Stromal cell of bone marrow (primary cell): ENCODE measurements around the gene VWA1.
"Not testable (repeated sequence)": the region's sequence is repeated elsewhere in the genome, so short reads cannot be mapped to it uniquely, and the experiment has no call there.

Experiments
- DNase-seq: peaks from one replicate; pipeline ENCODE4 v3.0.0-alpha.2; 2012; ENCODE audit warnings: low read depth

Gene VWA1

GRCh38 chr1:1402901-1403392 lies 32.5 kb upstream of the VWA1 start:
- DNase-seq: not testable (repeated sequence)

DNA sequence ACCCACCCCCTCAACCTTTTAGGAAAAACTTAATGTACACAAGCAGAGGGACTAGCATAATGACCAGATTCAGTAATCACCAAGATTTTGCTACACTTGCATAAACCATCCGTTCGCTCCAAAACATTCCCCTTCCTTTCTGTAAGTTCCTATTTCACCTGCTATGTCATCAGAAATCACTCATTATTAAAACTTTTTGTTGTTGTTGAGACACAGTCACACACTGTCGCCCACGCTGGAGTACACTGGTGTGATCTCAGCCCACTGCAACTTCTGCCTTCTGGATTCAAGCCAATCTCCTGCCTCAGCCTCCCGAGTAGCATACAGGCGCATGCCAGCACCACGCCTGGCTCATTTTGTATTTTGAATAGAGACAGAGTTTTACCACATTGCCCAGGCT lies 31.8 kb upstream of the VWA1 start:
- no peak for DNase-seq

- no peak for DNase-seq
Measured at GRCh38 chr1:1406101-1406820, 29.2 kb upstream of the VWA1 start.

DNA sequence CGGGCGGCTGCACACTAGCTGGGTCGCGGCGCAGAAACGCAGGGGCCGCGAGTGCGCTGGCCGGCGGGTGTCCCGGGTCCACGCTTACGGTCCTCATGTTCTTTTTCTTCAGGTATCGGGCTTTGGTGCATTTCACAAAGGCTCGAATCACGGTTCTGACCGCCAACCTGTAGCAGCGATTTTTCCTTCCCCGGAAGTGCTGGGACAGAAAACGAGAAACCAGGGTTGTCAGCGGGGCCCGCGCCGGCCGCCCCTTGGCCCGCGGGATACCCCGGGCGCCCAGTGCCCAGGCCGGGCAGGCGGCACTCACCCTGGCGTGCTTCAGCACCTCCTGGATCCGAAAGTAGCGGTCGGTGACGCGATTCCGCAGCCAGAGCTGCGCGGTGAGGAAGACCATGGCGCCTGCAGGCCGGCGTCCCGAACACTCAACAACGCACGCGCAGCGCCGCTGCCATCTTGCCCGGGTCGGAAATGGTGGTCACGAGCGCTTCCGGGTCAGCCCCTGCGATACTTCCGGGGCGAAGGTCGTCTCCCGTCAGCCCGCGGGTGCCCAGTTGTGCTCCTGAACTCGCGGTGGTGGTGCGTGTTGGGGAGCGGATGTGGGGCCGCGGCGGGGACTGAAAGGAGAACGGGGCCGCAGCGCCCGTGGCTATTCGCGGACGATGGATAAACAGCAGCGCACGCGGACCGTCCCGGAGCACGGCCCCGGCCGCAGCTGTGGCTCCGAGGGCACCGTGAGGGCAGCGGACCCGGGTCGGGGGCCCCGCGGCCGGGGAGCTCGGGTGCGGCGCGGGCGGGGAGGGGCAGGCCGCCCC lies 28.5 kb upstream of the VWA1 start, which contains the start of gene MRPL20:
Gene MRPL20, minus strand, starts transcription at position 473 of the 815 bp plus-strand sequence. Its CDS starts 76 bp downstream, at position 397.
- peak; percentile 82 for DNase-seq

DNA sequence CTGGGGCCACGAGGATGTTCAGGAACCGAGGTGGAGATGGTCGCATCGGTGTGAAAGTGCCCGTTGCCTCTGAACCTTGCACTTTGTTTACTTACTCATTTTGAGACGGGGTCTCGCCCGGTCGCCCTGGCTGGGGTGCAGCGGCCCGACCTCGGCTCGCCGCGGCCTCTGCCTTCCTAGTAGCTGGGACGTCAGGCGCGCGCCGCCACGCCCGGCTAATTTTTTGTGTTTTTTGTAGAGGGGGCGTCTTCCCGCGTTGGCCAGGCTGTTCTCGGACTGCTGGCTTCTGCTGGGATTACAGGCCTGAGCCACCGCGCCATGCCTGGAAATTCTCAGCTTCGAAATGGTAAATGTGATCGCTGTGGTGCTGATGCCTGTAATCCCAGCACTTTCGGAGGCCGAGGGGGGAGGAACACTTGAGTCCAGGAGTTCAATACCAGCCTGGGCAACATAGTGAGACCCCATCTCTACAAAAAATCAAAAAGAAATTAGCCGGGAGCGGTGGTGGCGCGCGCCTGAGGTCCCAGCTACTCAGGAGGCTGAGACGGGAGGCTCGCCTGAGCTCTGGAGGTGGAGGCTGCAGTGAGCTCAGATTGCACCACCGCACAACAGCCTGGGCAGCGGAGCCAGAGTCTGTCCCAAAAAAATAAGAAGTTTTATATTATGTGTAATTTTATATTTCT lies 27.7 kb upstream of the VWA1 start:
- DNase-seq: no peak

- DNase-seq: not testable (repeated sequence)
Measured at GRCh38 chr1:1410238-1410637, 25.3 kb upstream of the VWA1 start.

GRCh38 chr1:1411626-1412025 lies 23.9 kb upstream of the VWA1 start:
- no peak for DNase-seq

DNA sequence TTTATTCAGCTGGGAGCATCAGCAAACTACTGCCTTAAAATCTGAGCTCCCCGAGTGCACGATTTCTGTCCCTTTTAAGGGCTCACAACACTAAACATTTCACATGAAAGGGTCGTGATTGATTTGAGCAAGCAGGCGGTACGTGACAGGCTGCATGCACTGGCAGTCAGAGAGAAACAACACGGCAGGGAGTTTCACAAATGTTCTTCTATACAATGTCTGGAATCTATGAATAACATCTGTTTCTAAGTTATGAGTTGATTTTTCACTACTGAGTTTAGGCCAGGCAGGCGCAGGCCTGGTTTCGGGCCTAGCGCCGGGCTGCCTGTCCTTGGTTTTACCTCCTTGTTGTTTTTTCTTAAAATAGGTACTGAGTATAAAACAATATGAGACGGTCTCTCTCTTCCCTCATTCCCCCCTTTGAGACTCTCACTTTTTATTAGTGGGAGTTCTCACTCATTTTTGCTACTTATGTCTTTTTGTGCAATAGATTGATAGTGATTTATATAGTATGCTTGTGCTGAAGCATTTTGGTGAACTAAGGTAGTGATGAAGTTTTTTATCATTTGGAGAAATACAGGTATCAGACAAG lies 23.1 kb upstream of the VWA1 start:
- DNase-seq: not testable (repeated sequence)

GRCh38 chr1:1415751-1416150 lies 19.7 kb upstream of the VWA1 start:
- no peak for DNase-seq

GRCh38 chr1:1417396-1417795 lies 18.1 kb upstream of the VWA1 start:
- DNase-seq: not testable (repeated sequence)

DNA sequence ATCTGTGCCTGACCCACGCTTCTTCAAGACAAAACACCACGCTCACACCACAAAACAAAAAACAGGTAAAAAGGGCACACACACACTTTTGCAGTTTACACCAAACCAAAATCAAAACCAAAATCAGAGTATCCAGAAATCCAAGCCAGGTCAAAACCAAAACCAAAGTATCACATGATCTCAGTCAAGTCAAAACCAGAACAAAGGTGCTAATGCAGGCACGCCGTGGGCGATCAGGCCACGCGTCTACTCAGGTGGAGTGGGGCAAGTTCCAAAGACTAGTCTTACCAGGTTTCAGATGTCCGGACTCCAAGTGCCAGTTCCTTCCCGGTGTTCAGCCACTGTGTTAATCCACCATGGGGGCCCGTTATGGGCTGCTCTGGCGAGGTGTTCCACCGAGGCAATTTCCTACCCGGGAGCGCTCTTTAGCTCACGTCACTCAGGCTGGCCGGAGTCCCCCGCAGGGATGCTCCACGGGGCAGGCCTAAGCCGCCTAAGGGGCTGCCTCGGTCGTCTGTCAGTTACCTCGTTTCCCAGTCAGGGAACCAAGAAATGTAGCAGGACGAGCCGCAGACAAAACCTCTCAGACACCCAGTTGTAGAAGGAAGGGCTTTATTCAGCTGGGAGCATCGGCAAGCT lies 17.5 kb upstream of the VWA1 start:
- not testable (repeated sequence) for DNase-seq

DNA sequence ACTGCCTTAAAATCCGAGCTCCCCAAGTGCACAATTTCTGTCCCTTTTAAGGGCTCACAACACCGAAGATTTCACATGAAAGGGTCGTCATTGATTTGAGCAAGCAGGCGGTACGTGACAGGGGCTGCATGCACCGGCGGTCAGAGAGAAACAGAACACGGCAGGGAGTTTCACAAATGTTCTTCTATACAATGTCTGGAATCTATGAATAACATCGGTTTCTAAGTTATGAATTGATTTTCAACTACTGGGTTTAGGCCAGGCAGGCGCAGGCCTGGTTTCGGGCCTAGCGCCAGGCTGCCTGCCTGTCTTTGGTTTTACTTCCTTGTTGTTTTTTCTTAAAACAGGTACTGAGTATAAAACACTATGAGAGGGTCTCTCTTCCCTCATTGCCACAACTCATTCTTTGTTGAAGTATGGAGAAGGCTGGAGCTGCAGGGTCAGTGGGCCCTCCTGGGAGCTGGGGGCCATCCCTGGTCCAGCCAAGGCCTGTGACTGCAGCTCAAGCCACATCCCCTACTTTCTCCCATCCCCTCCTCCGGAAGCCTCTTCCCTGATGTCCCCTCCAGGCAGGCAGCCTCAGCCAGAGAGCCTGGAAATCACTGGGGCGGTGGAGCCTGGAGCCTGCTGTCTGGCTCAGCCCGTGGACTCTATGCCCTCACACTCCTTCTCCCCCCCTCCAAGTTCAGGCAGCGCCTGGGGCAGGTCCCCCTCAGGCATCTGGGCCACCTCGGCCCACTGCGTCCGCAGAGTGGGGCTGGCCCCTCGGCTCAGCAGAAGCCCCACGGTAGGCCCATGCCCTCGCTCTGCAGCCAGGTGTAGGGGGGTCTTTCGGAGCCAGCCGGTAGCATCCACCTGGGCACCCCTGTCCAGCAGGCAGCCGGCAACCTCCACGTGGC lies 16.8 kb upstream of the VWA1 start:
- no peak for DNase-seq

DNA sequence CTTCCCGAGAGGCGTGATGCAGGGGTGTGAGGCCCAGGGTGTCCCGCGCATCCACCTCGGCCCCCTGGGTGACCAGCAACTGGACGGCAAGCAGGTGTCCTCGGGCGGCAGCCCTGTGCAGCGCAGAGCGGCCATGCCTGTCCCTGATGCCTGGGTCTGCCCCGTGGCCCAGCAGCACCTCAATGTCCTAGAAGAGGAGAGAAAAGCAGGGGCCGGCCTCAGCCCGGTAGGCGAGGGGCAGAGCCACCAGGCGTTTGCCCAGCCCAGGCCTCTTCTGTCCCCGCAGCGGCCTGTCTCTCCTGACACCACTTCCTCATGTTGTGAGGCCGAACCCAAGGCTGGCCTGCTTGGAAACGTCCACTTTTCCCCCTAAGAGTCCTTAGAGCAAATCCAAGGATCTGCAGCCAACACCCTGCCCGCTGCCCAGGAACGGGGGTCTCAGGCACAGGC lies 16.1 kb upstream of the VWA1 start:
- DNase-seq: no peak

DNA sequence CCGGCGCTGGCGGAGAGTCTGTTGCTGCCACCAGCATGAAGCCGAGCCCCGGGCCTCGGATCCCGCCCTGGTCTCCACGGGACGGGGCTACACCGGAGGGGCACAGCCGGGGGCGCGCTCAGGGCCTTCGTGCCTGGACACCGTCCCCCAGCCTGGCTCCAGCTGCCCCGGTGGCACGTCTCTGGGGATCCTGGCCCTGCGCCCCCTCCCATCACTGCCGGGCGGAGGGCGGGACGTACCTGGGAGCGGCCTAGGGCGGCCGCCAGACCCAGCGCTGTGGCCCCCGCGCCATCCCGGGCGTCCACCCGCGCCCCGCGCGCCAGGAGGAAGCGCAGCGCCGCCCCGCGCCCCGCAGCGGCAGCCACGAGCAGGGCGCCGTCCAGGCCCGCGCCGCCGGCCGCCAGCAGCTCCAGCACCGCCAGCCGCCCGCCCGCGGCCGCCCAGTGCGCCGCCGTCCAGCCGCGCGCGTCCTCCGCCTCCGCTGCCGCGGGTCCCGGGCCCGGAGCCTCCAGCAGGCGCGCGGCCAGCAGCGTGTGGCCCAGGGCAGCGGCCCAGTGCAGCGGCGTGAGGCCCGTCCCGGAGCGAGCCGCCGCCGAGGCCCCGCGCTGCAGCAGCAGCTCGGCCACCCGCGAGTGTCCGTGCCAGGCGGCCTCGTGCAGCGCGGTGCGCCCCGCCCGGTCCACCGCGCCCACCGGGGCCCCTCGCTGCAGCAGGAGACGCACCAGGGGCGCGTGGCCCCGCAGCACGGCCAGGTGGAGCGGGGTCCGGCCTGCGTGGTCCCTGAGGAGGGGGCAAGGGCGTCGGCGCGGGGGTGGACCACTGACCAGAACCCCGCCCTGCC lies 15.5 kb upstream of the VWA1 start:
- DNase-seq: no peak

DNA sequence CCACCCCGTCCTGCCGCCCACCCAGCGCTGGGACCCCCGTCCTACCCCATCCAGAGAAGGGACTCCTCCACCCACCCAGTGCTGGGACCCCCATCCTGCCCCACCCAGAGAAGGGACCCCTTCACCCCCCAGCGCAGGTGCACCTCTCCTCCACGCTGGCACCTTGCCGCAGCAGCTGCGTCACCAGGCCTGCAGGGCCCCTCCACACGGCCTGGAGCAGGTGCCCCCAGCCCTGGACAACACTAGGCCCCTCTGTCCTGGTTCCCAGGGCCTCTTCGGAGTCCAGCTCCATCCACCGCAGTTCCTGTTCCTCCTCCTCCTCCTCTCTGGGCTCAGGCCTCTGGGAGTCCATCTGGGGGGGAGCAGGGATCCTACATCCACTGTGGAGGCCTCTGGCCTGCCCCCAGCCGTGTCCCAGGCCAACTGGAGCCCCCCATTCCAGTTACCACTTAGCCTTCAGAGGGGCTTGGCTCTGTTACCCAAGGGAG lies 14.8 kb upstream of the VWA1 start:
- DNase-seq: no peak

- no peak for DNase-seq
Measured at GRCh38 chr1:1421147-1421906, 14.2 kb upstream of the VWA1 start, which contains the start of gene ANKRD65. Gene ANKRD65 (minus strand): TSS chr1:1421276. CDS start chr1:1421005, 271 bp downstream.

GRCh38 chr1:1421907-1422464 lies 13.5 kb upstream of the VWA1 start:
- DNase-seq: no peak
